Measurements from ENCODE around the gene C2CD5. TPM values are rescaled to one million over a fixed set of nuclear protein-coding genes. Genes with fewer than 3 reads are reported as not detected.

Gene C2CD5
- total and polyA plus RNA-seq, 2 of the 4 experiments (the other 2 are of a cell fraction), result 14.5 to 15.8 TPM

DNA sequence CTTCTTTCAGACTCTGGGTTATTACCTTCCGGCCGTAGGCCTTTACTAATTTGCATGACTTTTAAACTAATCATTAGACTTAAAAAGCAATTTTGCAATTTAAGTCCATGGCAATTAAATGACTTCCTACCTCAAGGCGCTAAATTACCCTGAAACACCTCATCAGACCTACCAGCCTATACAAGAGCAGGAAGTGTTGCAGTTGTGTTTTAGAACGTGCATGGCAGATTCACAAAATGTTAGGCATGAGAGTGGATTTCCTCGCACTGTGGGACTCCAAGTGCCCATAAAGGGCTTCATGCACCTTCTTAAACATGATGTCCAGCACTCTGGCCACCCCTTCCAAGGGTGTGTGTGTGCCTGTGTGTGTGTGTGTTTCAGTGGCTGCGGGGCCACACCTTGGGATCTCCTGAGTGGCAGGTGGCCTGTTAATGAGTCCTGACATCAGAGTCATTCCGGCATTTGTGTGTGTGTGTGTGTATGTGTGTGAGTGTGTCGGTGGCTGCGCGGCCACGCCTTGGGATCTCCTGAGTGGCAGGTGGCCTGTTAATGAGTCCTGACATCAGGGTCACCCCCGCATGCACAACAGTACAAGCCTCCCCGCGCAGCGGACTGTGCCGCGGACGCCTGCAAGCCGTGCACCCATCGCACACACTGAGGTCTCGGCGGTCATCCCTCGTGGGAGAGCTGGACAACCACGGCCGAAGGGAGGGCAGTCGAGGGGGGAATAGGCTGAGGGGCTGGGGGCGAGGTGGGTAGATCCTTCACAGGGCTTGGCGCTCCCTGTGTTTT lies 900 bp downstream of the C2CD5 start:
- Histone ChIP-seq H4K91ac (ENCODE audit: insufficient read depth, low read depth, low read length) (peak overlapping the region; percentile 70), H3K56ac (ENCODE audit: extremely low read depth, insufficient read depth, low read length) (peak overlapping the region; percentile 66), H2AK9ac (replicated peaks; ENCODE audit: low read depth, low read length, poor library complexity) (peak overlapping the region; percentile 96), H3K18ac (ENCODE audit: low read depth, low read length) (peak overlapping the region; percentile 47), H3K9me1 (ENCODE audit: insufficient read depth, low read length) (no peaks in the 10 kb centered on the region), H3K23ac (ENCODE audit: low read depth, low read length) (peak overlapping the region; percentile 98), H2BK120ac (ENCODE audit: low read depth, low read length) (peak overlapping the region; percentile 76), H2AK5ac (ENCODE audit: low read depth, low read length) (peak overlapping the region; percentile 66), H3K4me3 (ENCODE audit: insufficient read depth, low read depth, low read length) (peak overlapping the region; percentile 80), H4K8ac (ENCODE audit: low read depth in 2 of 2, low read length in 2 of 2) (peak overlapping the region; percentile 79 to 92), H3K9ac (ENCODE audit: low read depth, low read length) (peak overlapping the region; percentile 88), H3K4me1 (ENCODE audit: control insufficient read depth, insufficient read depth, low read length) (peaks cover 4% of the 10 kb centered on the region), H4K20me1 (ENCODE audit: insufficient read depth, low read length) (no peaks in the 10 kb centered on the region), H2BK20ac (ENCODE audit: low read depth, low read length) (no peak overlapping the region), H3K4me2 (ENCODE audit: low read depth, low read length) (peak overlapping the region; percentile 99), H3K9me3 (ENCODE audit: control insufficient read depth, insufficient read depth, low read length) (no peaks in the 10 kb centered on the region), H3K27me3 (ENCODE audit: control insufficient read depth, insufficient read depth, low read length) (no peaks in the 10 kb centered on the region), H2BK15ac (ENCODE audit: low read depth, low read length) (no peak overlapping the region; the same call in 2 of the 3 replicates), H3K79me1 (ENCODE audit: low read depth in 1 of 2, low read length in 2 of 2) (peaks cover 10 to 27% of the 10 kb centered on the region in 2 experiments), H3K14ac (replicated peaks; ENCODE audit: low read depth, low read length) (peak overlapping the region; percentile 72), H3K36me3 (ENCODE audit: control insufficient read depth, insufficient read depth, low read length) (no peaks in the 10 kb centered on the region), H2BK5ac (ENCODE audit: low read depth, low read length, poor library complexity, severe bottlenecking) (peak overlapping the region; percentile 46), H3K4ac (ENCODE audit: low read depth, low read length) (peak overlapping the region; percentile 83), H3K27ac (ENCODE audit: insufficient read depth, low read length) (peak overlapping the region; percentile 96), H2AFZ (replicated peaks; ENCODE audit: low read length, poor library complexity) (peak overlapping the region; percentile 99), H4K5ac (ENCODE audit: low read depth, low read length) (peak overlapping the region; percentile 34)
- intact Hi-C loops (cut with micrococcal nuclease), result loop anchor here (1.0 to 5.0 kb wide), 2 partner anchors 61 to 83 kb away; no protein-coding TSS in a partner anchor
- ATAC-seq (ENCODE audit: low read depth) (peak; percentile 19), DNase-seq (peak; percentile 8)
- no TSS peak for BruUV-seq (replicated peaks)
- ChIA-PET POLR2A (ENCODE audit: unreplicated experiment) (no interaction called here), CTCF (no interaction called here)
- dilution Hi-C loops (cut with HindIII; ENCODE audit: low sequenced_read_pairs, unreplicated experiment), result no loop called here
- in situ Hi-C loops (cut with MboI; ENCODE audit: low sequenced_read_pairs), result no loop called here
- WGBS, 2 experiments (ENCODE audit: extremely low coverage in 2 of 2, insufficient read length in 1 of 2), result 67% methylated on average over 2 of the region's 28 CpGs; no CpG with 5 or more reads in 1 of the 2 experiments
- TF ChIP-seq RAD21 (IDR thresholded peaks at IDR 0.05; ENCODE audit: low read length) (no peak), MXI1 (IDR thresholded peaks at IDR 0.05; ENCODE audit: borderline replicate concordance, low read depth, low read length) (no peak), CHD1 (IDR thresholded peaks at IDR 0.05; ENCODE audit: low read depth, low read length) (no peak), RCOR1 (IDR thresholded peaks at IDR 0.05; ENCODE audit: insufficient replicate concordance, low read length) (no peak), BHLHE40 (IDR thresholded peaks at IDR 0.05; ENCODE audit: low read depth, low read length) (no peak), RFX5 (IDR thresholded peaks at IDR 0.05; ENCODE audit: low read depth, low read length) (no peak), POLR2A (IDR thresholded peaks at IDR 0.05; ENCODE audit: low read depth, low read length) (no peak), FOS (IDR thresholded peaks at IDR 0.05; ENCODE audit: low read depth, low read length) (no peak), NFE2L2 (IDR thresholded peaks at IDR 0.05; ENCODE audit: low read depth, low read length) (no peak), MAZ (IDR thresholded peaks at IDR 0.05; ENCODE audit: borderline replicate concordance, low read depth, low read length) (no peak), CEBPB (IDR thresholded peaks at IDR 0.05; ENCODE audit: low read depth, low read length) (no peak), MAFK (IDR thresholded peaks at IDR 0.05; ENCODE audit: low read depth, low read length) (no peak), SMC3 (IDR thresholded peaks at IDR 0.05; ENCODE audit: low read depth, low read length) (no peak)
- TF ChIP-seq, protein P1, sequence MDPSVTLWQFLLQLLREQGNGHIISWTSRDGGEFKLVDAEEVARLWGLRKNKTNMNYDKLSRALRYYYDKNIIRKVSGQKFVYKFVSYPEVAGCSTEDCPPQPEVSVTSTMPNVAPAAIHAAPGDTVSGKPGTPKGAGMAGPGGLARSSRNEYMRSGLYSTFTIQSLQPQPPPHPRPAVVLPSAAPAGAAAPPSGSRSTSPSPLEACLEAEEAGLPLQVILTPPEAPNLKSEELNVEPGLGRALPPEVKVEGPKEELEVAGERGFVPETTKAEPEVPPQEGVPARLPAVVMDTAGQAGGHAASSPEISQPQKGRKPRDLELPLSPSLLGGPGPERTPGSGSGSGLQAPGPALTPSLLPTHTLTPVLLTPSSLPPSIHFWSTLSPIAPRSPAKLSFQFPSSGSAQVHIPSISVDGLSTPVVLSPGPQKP (IDR thresholded peaks at IDR 0.05; ENCODE audit: borderline replicate concordance, low read depth, low read length), result no peak
- TF ChIP-seq, protein P2, sequence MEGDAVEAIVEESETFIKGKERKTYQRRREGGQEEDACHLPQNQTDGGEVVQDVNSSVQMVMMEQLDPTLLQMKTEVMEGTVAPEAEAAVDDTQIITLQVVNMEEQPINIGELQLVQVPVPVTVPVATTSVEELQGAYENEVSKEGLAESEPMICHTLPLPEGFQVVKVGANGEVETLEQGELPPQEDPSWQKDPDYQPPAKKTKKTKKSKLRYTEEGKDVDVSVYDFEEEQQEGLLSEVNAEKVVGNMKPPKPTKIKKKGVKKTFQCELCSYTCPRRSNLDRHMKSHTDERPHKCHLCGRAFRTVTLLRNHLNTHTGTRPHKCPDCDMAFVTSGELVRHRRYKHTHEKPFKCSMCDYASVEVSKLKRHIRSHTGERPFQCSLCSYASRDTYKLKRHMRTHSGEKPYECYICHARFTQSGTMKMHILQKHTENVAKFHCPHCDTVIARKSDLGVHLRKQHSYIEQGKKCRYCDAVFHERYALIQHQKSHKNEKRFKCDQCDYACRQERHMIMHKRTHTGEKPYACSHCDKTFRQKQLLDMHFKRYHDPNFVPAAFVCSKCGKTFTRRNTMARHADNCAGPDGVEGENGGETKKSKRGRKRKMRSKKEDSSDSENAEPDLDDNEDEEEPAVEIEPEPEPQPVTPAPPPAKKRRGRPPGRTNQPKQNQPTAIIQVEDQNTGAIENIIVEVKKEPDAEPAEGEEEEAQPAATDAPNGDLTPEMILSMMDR (conservative IDR thresholded peaks at IDR 0.05; ENCODE audit: low read depth, low read length), result no peak

Data from IMR-90 (cell line).